ENCODE results near the gene UQCC5. TPM values are rescaled to one million over a fixed set of nuclear protein-coding genes. Genes with fewer than 3 reads are reported as not detected.

UQCC5 gene
- total RNA-seq (2021) = 39.1 and 45.8 TPM in 2 replicates
- long read RNA-seq, transcript SMIM4-203 (2 exons, 1,770 nt) = major isoform, 9 of 17 reads
- long read RNA-seq, partial matches to known transcripts = 0 of 17 reads
- long read RNA-seq, other reads (novel, unspliced or antisense) = 4 of 17 reads

- Histone ChIP-seq H3K4ac (ENCODE audit: low read depth, low read length) (no peak within 1 kb of the TSS), H3K56ac (ENCODE audit: insufficient read length, low read depth, low read length) (no peak within 1 kb of the TSS), H3K79me2 (ENCODE audit: insufficient read depth, low read length) (peaks cover 14% of the 10 kb centered on the region; the same call in 1 of the 2 replicates), H2AFZ (ENCODE audit: low read length) (no peak within 1 kb of the TSS), H3T11ph (ENCODE audit: low read length) (no peak within 1 kb of the TSS), H4K20me1 (ENCODE audit: control insufficient read depth, insufficient read depth, insufficient read length) (no peaks in the 10 kb centered on the region), H2BK5ac (ENCODE audit: insufficient read length, low read length) (no peak within 1 kb of the TSS), H3K23ac (ENCODE audit: insufficient read length, low read depth, low read length) (no peak within 1 kb of the TSS), H3K4me2 (ENCODE audit: insufficient read depth, insufficient read length, low read length) (peak within 1 kb of the TSS; percentile 93), H4K5ac (ENCODE audit: insufficient read length, low read depth, low read length) (no peak within 1 kb of the TSS), H3K18ac (ENCODE audit: insufficient read length, low read depth, low read length) (peak within 1 kb of the TSS; percentile 14), H3K9me3 (ENCODE audit: control insufficient read depth, low read depth, low read length) (no peaks in the 10 kb centered on the region), H2BK20ac (ENCODE audit: low read depth, low read length, poor library complexity, severe bottlenecking) (no peak within 1 kb of the TSS), H3K14ac (ENCODE audit: insufficient read depth, low read length) (0 out of 2 replicates have a peak within 1 kb of the TSS, but pooled peaks have one; percentile 4), H3K27ac (ENCODE audit: insufficient read length, low read depth, low read length) (no peak within 1 kb of the TSS), H2BK120ac (ENCODE audit: low read depth, low read length, poor library complexity, severe bottlenecking) (no peak within 1 kb of the TSS), H3K79me1 (ENCODE audit: insufficient read depth, low read depth, low read length, poor library complexity, severe bottlenecking) (peaks cover 6% of the 10 kb centered on the region), H3K9ac (ENCODE audit: extremely low read depth, insufficient read length, low read length) (peak within 1 kb of the TSS; percentile 74), H3K4me1 (ENCODE audit: insufficient read depth, low read length) (peaks cover 6% of the 10 kb centered on the region), H4K91ac (ENCODE audit: insufficient read length, low read depth, low read length) (no peak within 1 kb of the TSS), H2AK5ac (ENCODE audit: insufficient read length, low read length) (no peak within 1 kb of the TSS), H4K8ac (replicated peaks; ENCODE audit: insufficient read length, low read depth, low read length) (no peak within 1 kb of the TSS), H3K23me2 (ENCODE audit: insufficient read length, low read depth, low read length, poor library complexity, severe bottlenecking) (peaks cover 24% of the 10 kb centered on the region), H2BK12ac (ENCODE audit: insufficient read length, low read depth, low read length) (no peak within 1 kb of the TSS), H2BK15ac (ENCODE audit: low read depth, low read length) (no peak within 1 kb of the TSS), H3K27me3 (ENCODE audit: insufficient read depth, low read length) (no peaks in the 10 kb centered on the region)
- H3K27ac Mint-ChIP-seq = peak within 1 kb of the TSS; percentile 98 to 99 (median 99)
- H3K27me3 Mint-ChIP-seq (ENCODE audit: low read depth) = no peaks in the 10 kb centered on the region
- WGBS (ENCODE audit: extremely low coverage, insufficient read length, low lambda C conversion rate) = no CpG with 5 or more reads among the region's 65 CpGs
- peak; percentile 99 for DNase-seq
- peak within 1 kb of the TSS; percentile 98 to 99 for H3K4me3 Mint-ChIP-seq
- peaks cover 17 to 37% (median 23%) of the 10 kb centered on the region in 3 experiments for H3K36me3 Mint-ChIP-seq (ENCODE audit: insufficient read depth in 1 of 3, low read depth in 3 of 3)
- 0 out of 3 replicates have a peak, but pooled peaks have one; percentile 11 for TF ChIP-seq CTCF (conservative IDR thresholded peaks at IDR 0.05)
- H3K9me3 Mint-ChIP-seq = no peaks in the 10 kb centered on the region
- H3K4me1 Mint-ChIP-seq = peaks cover 45 to 49% of the 10 kb centered on the region in 2 experiments
These were observed at the start of gene UQCC5 for GRCh38 chr3:52536369-52537164. Gene UQCC5, plus strand, starts transcription at chr3:52536605. Its CDS starts 151 bp downstream, at chr3:52536756.

Measured in H9 (cell line).